ENCODE measurements around the gene SSR1.

DNA sequence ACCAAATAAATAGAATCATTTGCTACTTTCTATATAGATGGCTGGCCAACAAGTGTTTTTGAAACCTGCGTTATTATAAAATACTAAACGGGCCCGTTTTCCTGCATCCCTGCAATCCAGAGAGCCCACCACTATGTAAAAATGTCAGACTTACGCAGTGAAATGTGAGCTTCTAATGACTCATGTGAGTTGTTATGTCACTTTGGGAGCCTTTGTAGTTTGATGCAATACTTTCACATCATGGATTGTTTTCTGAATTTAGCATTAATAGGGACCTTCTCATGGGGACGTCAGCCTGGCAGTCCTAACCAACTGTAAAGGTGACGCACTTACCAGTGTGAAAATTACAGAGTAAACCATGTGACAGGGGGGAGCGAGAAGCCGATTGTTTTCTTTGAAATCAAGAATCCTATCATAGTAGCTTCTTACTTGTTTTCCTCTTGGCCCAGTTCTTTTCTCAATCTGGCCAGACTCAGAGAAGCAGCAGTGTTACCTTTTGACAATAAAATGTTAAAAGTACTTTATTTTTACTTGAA, 75.3 kb downstream of the SSR1 start:
- TF ChIP-seq CTCF (IDR thresholded peaks at IDR 0.05) (no peak), POLR2A (IDR thresholded peaks at IDR 0.05) (no peak)

All from right lobe of liver (tissue), 4 donors.